Keratinocyte (primary cell): ENCODE data around the gene PPIP5K2. TPM values are rescaled to one million over a fixed set of nuclear protein-coding genes. Genes with fewer than 3 reads are reported as not detected.
A peak's percentile ranks its signal among the peaks of the same experiment; 100 is the strongest.

Experiments used
- DNase-seq: peaks from one replicate; pipeline ENCODE4 v3.0.0-alpha.2; 2011; ENCODE audit warnings: low read depth, missing footprints, low spot score
- FAIRE-seq: peaks from 2 replicates; lab custom pipeline; 2011; peaks lifted over from hg19 to GRCh38; lab: Jason Lieb, UNC
- H2AFZ ChIP-seq: 2 replicates; pipeline ENCODE4 v1.6.0; 2012; ENCODE audit warnings: low read length, control low read depth, inconsistent platforms; ENCODE audit not compliant: control insufficient read depth
- H3K27ac ChIP-seq: 2 replicates; pipeline ENCODE4 v1.5.1; 2011; ENCODE audit warnings: low read length; ENCODE audit not compliant: control insufficient read depth, insufficient read depth
- H3K27me3 ChIP-seq: 3 replicates; pipeline ENCODE4 v1.6.0; 2011; ENCODE audit warnings: low read length; ENCODE audit not compliant: control insufficient read depth, insufficient read depth; ENCODE audit errors: extremely low read depth
- H3K36me3 ChIP-seq, 2 experiments: 2 replicates in 1 of 2; 3 replicates in 1 of 2; pipeline ENCODE4 v1.5.1; 2011; ENCODE audit warnings: low read length in 2 of 2, mild to moderate bottlenecking in 1 of 2; ENCODE audit not compliant: control insufficient read depth in 2 of 2, insufficient read depth in 2 of 2; ENCODE audit errors: extremely low read depth in 1 of 2
- H3K4me1 ChIP-seq: 3 replicates; pipeline ENCODE4 v1.5.1; 2011; ENCODE audit warnings: low read length; ENCODE audit not compliant: control insufficient read depth, insufficient read depth; ENCODE audit errors: extremely low read depth
- H3K4me2 ChIP-seq: 3 replicates; pipeline ENCODE4 v1.6.0; 2011; ENCODE audit warnings: low read depth, low read length; ENCODE audit not compliant: control insufficient read depth, insufficient read depth; ENCODE audit errors: extremely low read depth
- H3K4me3 ChIP-seq, 3 experiments: fragments of 200-600 bp in 1 of 3; sonication (generic) in 1 of 3; 2 replicates in 2 of 3; 3 replicates in 1 of 3; pipeline ENCODE4 v1.5.1; 2011 to 2016; ENCODE audit warnings: low read length in 3 of 3, mild to moderate bottlenecking in 3 of 3, control low read depth in 2 of 3, inconsistent platforms in 1 of 3, low read depth in 1 of 3, mixed read lengths in 1 of 3, mixed run types in 1 of 3, moderate library complexity in 1 of 3; ENCODE audit not compliant: control insufficient read depth in 2 of 3, insufficient read depth in 2 of 3; ENCODE audit errors: extremely low read depth in 1 of 3
- H3K79me2 ChIP-seq: 2 replicates; pipeline ENCODE4 v1.6.0; 2012; ENCODE audit warnings: low read length; ENCODE audit not compliant: control insufficient read depth, insufficient read depth
- H3K9ac ChIP-seq: 3 replicates; pipeline ENCODE4 v1.6.0; 2011; ENCODE audit warnings: low read length; ENCODE audit not compliant: control insufficient read depth, insufficient read depth; ENCODE audit errors: extremely low read depth
- H3K9me1 ChIP-seq: 3 replicates; pipeline ENCODE4 v1.6.0; 2011; ENCODE audit warnings: low read length; ENCODE audit not compliant: control insufficient read depth, insufficient read depth; ENCODE audit errors: extremely low read depth
- H3K9me3 ChIP-seq: 2 replicates; pipeline ENCODE4 v1.5.1; 2012; ENCODE audit warnings: low read depth, low read length; ENCODE audit not compliant: control insufficient read depth
- H4K20me1 ChIP-seq: 3 replicates; pipeline ENCODE4 v1.6.0; 2011; ENCODE audit warnings: low read length; ENCODE audit not compliant: control insufficient read depth, insufficient read depth; ENCODE audit errors: extremely low read depth
- EZH2 ChIP-seq: IDR thresholded peaks from one replicate; pipeline ENCODE4 v1.6.1; 2012; ENCODE audit warnings: inconsistent platforms, mild to moderate bottlenecking, low read length, moderate library complexity
- dilution Hi-C: fragments of 300-500 bp; cut with MboI; formaldehyde crosslinking; loops from one replicate; pipeline ENCODE4 v1.7.0; 2020; ENCODE audit warnings: low sequenced_read_pairs; ENCODE audit not compliant: extremely low pct_ligation_motif_present
- polyA plus RNA-seq, 5 experiments: library from polyadenylated mRNA; depleted of rRNA in 3 of 5; stranded (reverse) in 3 of 5; stranded (forward) in 1 of 5; unstranded in 1 of 5; fragments of >200 nt; gene quantifications; 1 replicate in 1 of 5; 2 replicates in 3 of 5; 3 replicates in 1 of 5; pipeline versions ENCODE4 v1.2.1 to v1.2.3, GENCODE V29; 2011 to 2012; ENCODE audit warnings: missing spikeins in 2 of 5, low read depth in 1 of 5, low replicate concordance in 1 of 5
- TF ChIP-seq, protein P1 (sequence below), 3 experiments: IDR thresholded peaks in 1 of 3; conservative IDR thresholded peaks in 1 of 3; optimal IDR thresholded peaks in 1 of 3; 2 replicates in 2 of 3; 3 replicates in 1 of 3; pipeline versions ENCODE3 to v1.5.1; 2011; ENCODE audit warnings: low read length in 3 of 3, mild to moderate bottlenecking in 3 of 3, moderate library complexity in 2 of 3, control low read depth in 1 of 3, inconsistent platforms in 1 of 3; ENCODE audit not compliant: insufficient read depth in 2 of 3; ENCODE audit errors: extremely low read depth in 1 of 3

PPIP5K2 gene
- polyA plus RNA-seq, 1 donor (not counting 4 experiments of a cell fraction or from before 2014, with no cell fraction given) = 27.8 TPM

DNA sequence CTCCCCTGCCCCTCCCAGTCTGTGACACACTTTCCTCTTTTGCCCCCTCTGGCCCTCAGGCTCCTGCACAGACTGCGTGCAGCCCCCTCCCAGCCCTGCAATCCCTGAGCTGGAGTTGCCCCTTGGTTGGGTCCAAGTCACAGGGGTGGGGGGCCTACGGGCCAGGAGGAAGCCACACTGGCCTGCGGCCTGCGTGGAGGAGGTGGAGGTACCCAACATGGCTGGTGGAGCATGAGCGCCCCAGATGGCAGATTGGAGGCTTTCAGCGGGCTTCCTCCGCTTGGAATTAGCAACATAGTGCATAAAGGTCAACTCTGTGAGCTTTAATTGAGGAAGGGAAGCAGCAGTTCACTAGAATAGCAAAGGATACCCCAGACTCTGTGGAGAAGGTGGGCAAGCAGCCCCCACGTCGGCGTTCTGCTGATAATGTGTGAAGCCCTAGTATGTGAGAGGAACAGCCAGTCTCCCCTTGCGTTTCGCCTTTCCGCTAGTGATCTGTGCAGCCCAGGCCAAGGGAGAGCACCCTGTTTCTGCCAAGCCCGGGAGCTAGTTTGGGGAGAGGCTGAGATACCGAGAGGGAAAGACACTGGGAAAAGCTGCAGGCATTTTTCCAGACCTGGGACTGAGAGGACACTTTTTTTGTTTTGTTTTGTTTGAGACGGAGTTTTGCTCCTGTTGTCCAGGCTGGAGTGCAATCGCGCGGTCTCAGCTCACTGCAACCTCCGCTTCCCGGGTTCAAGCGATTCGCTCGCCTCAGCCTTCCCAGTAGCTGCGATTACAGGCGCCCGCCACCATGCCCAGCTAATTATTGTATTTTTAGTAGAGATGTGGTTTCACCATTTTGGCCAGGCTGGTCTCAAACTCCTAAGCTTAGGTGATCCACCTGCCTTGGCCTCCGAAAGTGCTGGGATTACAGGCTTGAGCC lies 103.2 kb downstream of the PPIP5K2 start:
- Histone ChIP-seq H3K9ac (no peak overlapping the region), H3K36me3 (no peaks in the 10 kb centered on the region), H2AFZ (no peak overlapping the region), H3K27me3 (no peaks in the 10 kb centered on the region), H3K9me1 (no peaks in the 10 kb centered on the region), H3K9me3 (no peaks in the 10 kb centered on the region), H3K27ac (no peak overlapping the region), H3K79me2 (no peaks in the 10 kb centered on the region), H4K20me1 (no peaks in the 10 kb centered on the region), H3K4me3 (no peak overlapping the region), H3K4me2 (no peak overlapping the region), H3K4me1 (no peaks in the 10 kb centered on the region)
- dilution Hi-C loops = no loop called here
- DNase-seq (no peak), FAIRE-seq (no peak)
- TF ChIP-seq, protein P1, sequence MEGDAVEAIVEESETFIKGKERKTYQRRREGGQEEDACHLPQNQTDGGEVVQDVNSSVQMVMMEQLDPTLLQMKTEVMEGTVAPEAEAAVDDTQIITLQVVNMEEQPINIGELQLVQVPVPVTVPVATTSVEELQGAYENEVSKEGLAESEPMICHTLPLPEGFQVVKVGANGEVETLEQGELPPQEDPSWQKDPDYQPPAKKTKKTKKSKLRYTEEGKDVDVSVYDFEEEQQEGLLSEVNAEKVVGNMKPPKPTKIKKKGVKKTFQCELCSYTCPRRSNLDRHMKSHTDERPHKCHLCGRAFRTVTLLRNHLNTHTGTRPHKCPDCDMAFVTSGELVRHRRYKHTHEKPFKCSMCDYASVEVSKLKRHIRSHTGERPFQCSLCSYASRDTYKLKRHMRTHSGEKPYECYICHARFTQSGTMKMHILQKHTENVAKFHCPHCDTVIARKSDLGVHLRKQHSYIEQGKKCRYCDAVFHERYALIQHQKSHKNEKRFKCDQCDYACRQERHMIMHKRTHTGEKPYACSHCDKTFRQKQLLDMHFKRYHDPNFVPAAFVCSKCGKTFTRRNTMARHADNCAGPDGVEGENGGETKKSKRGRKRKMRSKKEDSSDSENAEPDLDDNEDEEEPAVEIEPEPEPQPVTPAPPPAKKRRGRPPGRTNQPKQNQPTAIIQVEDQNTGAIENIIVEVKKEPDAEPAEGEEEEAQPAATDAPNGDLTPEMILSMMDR (optimal IDR thresholded peaks at IDR 0.05 in 1 of 3, IDR thresholded peaks at IDR 0.05 in 1 of 3, conservative IDR thresholded peaks at IDR 0.05 in 1 of 3; ENCODE audit: extremely low read depth in 1 of 3, insufficient read depth in 2 of 3, low read length in 3 of 3) = no peak
- no peak for TF ChIP-seq EZH2

DNA sequence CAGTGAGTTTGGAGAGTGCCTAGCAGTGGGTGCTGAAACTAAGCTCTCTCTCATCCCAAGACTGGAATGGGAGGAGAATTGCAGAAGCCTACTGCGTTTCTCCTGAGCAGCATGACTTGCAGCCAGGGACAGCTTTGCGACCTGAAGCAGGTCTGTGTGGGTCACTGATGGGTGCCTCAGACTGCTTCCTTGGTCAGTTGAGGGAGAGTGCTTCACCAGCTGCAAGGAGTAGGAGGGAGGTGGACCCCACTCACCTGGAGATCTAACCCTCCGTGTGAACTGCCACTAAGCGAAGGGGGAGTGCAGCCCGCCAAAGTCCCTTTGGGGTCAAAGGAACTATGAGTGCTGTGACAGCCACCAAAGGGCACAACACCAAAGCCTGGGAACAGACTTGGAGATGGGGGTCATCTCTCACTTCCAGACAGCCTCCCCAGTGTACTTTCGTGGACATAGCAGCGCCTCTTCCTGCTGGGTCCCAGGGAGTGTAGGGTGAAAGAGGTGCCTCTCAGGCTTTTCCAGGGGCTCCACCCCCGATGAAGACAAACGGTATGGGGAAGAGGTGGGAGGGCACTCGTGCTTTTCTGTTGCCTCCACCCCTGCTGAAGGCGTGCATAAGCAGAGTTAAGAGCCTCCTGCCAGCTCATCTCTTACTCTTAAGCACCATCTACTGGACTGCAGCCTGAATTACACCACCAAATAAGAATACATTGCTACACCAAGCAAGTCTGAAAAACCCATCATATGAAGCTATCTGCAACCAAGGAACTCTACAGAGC lies 104.2 kb downstream of the PPIP5K2 start:
- no peak for TF ChIP-seq EZH2
- TF ChIP-seq, protein P1 (optimal IDR thresholded peaks at IDR 0.05 in 1 of 3, IDR thresholded peaks at IDR 0.05 in 1 of 3, conservative IDR thresholded peaks at IDR 0.05 in 1 of 3; ENCODE audit: extremely low read depth in 1 of 3, insufficient read depth in 2 of 3, low read length in 3 of 3) = peak; percentile 60 to 76 (median 62)

More for the DNA sequence above, 104.2 kb downstream of the PPIP5K2 start:
- H3K4me2 ChIP-seq = no peak overlapping the region
- H3K4me3 ChIP-seq = no peak overlapping the region
- H4K20me1 ChIP-seq = no peaks in the 10 kb centered on the region
- dilution Hi-C loops = no loop called here
- no peaks in the 10 kb centered on the region for H3K79me2 ChIP-seq
- peak; percentile 75 for FAIRE-seq
- H3K27ac ChIP-seq = no peak overlapping the region
- H3K9me3 ChIP-seq = no peaks in the 10 kb centered on the region
- no peaks in the 10 kb centered on the region for H3K4me1 ChIP-seq
- DNase-seq = peak; percentile 19
- H3K9ac ChIP-seq = no peak overlapping the region
- H3K27me3 ChIP-seq = no peaks in the 10 kb centered on the region
- no peaks in the 10 kb centered on the region for H3K9me1 ChIP-seq
- H3K36me3 ChIP-seq = no peaks in the 10 kb centered on the region
- no peak overlapping the region for H2AFZ ChIP-seq
